ENCODE measurements around the gene KDM8. TPM values are rescaled to one million over a fixed set of nuclear protein-coding genes. Genes with fewer than 3 reads are reported as not detected.

KDM8 gene
- total RNA-seq, 1 experiment from 2014 or later: 5.3 TPM

DNA sequence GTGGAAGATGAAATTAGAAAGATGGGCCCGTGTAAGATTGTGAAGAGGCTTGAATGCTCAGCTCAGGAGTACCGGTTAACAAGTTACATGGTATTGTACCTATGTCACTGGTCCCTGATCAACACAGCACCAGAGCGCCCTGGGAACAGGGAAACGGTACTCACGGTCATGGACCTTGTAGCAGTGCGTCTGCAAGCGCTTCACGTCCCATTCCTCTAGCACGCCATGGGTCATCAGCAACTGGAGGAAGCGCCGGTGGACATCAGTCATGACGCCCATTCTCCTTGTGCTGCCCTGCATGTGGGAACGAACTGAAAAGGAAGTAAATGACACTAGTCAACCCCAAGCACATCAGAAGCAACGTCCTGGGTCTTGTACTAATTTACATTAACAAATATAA, 53.9 kb downstream of the KDM8 start (continued):
- TF ChIP-seq, protein P1, sequence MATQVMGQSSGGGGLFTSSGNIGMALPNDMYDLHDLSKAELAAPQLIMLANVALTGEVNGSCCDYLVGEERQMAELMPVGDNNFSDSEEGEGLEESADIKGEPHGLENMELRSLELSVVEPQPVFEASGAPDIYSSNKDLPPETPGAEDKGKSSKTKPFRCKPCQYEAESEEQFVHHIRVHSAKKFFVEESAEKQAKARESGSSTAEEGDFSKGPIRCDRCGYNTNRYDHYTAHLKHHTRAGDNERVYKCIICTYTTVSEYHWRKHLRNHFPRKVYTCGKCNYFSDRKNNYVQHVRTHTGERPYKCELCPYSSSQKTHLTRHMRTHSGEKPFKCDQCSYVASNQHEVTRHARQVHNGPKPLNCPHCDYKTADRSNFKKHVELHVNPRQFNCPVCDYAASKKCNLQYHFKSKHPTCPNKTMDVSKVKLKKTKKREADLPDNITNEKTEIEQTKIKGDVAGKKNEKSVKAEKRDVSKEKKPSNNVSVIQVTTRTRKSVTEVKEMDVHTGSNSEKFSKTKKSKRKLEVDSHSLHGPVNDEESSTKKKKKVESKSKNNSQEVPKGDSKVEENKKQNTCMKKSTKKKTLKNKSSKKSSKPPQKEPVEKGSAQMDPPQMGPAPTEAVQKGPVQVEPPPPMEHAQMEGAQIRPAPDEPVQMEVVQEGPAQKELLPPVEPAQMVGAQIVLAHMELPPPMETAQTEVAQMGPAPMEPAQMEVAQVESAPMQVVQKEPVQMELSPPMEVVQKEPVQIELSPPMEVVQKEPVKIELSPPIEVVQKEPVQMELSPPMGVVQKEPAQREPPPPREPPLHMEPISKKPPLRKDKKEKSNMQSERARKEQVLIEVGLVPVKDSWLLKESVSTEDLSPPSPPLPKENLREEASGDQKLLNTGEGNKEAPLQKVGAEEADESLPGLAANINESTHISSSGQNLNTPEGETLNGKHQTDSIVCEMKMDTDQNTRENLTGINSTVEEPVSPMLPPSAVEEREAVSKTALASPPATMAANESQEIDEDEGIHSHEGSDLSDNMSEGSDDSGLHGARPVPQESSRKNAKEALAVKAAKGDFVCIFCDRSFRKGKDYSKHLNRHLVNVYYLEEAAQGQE (IDR thresholded peaks at IDR 0.05; ENCODE audit: low read depth): no peak
- TF ChIP-seq ELF1 (IDR thresholded peaks at IDR 0.05; ENCODE audit: borderline replicate concordance, low read depth): no peak
- TF ChIP-seq, protein P2, sequence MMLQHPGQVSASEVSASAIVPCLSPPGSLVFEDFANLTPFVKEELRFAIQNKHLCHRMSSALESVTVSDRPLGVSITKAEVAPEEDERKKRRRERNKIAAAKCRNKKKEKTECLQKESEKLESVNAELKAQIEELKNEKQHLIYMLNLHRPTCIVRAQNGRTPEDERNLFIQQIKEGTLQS (IDR thresholded peaks at IDR 0.05): no peak
- TF ChIP-seq EZH2 (IDR thresholded peaks at IDR 0.05): no peak
- TF ChIP-seq YY1 (IDR thresholded peaks at IDR 0.05; ENCODE audit: extremely low read depth, insufficient replicate concordance, low read depth, low read length): no peak
- TF ChIP-seq RAD21 (IDR thresholded peaks at IDR 0.05; ENCODE audit: low read depth): no peak
- TF ChIP-seq EZH2phosphoT487 (IDR thresholded peaks at IDR 0.05; ENCODE audit: borderline replicate concordance): no peak
- TF ChIP-seq SP1 (IDR thresholded peaks at IDR 0.05; ENCODE audit: low read depth): no peak
- TF ChIP-seq CBX3 (IDR thresholded peaks at IDR 0.05; ENCODE audit: low read depth): no peak
- TF ChIP-seq CEBPB (IDR thresholded peaks at IDR 0.05; ENCODE audit: low read depth): no peak
- TF ChIP-seq POLR2A (IDR thresholded peaks at IDR 0.05; ENCODE audit: borderline replicate concordance, extremely low read depth, insufficient read depth, insufficient read length): no peak
- TF ChIP-seq POLR2AphosphoS5 (IDR thresholded peaks at IDR 0.05; ENCODE audit: low read depth, low read length): no peak
- TF ChIP-seq, protein P3, sequence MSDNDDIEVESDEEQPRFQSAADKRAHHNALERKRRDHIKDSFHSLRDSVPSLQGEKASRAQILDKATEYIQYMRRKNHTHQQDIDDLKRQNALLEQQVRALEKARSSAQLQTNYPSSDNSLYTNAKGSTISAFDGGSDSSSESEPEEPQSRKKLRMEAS (IDR thresholded peaks at IDR 0.05): no peak
- TF ChIP-seq SIN3A (IDR thresholded peaks at IDR 0.05; ENCODE audit: low read depth): no peak
- TF ChIP-seq FOSL1 (IDR thresholded peaks at IDR 0.05; ENCODE audit: low read depth): no peak

Measured in HCT116 (cell line).